Left lobe of liver (tissue), 1 donor: ENCODE measurements around the gene WHRN. TPM values are rescaled to one million over a fixed set of nuclear protein-coding genes. Genes with fewer than 3 reads are reported as not detected.

Source experiments
- total RNA-seq: library from RNA; stranded (reverse); gene quantifications from one replicate; pipeline ENCODE4 v1.2.1, GENCODE V29; 2021
- donor health status: DM: no; HTN: yes; CAD: no.

The WHRN gene
- total RNA-seq, 1 donor from 2014 or later, result 2.8 TPM

Other genes with a start within 250 kb of the WHRN start
- 19,737 TPM for gene ORM1, start 182.4 kb downstream of the WHRN start, total RNA-seq
- 4,103 TPM for gene ORM2, start 175.6 kb downstream of the WHRN start, total RNA-seq
- gene AKNA, start 117.5 kb downstream of the WHRN start, total RNA-seq, result 7.3 TPM
- 34.1 TPM for gene ATP6V1G1, start 82.3 kb upstream of the WHRN start, total RNA-seq
- 4.8 TPM for gene TMEM268, start 105.8 kb upstream of the WHRN start, total RNA-seq
- gene TEX53, start 152.3 kb upstream of the WHRN start, total RNA-seq, result not detected
- gene TEX48, start 176.7 kb upstream of the WHRN start, total RNA-seq, result not detected